ENCODE data around the gene MYCBPAP. TPM values are rescaled to one million over a fixed set of nuclear protein-coding genes. Genes with fewer than 3 reads are reported as not detected.

MYCBPAP gene
- total RNA-seq, 2 donors from 2014 or later, result 1.2 to 1.3 TPM

GRCh38 chr17:50506298-50506697, 1.9 kb upstream of the MYCBPAP start:
- H3K36me3 Mint-ChIP-seq (ENCODE audit: low read depth), result peaks cover 3% of the 10 kb centered on the region
- ATAC-seq, result no peak
- H3K27me3 Mint-ChIP-seq, result no peaks in the 10 kb centered on the region
- no peaks in the 10 kb centered on the region for H3K9me3 ChIP-seq (ENCODE audit: control insufficient read depth, low read length, poor library complexity, severe bottlenecking)
- no peak for DNase-seq
- H3K27ac Mint-ChIP-seq, result no peak overlapping the region
- H3K4me1 Mint-ChIP-seq, result peaks cover 28% of the 10 kb centered on the region
- H3K4me3 Mint-ChIP-seq, result no peak overlapping the region

- Mint-ChIP-seq H3K36me3 (ENCODE audit: low read depth) (peaks cover 2% of the 10 kb centered on the region), H3K4me3 (peak overlapping the region; percentile 90), H3K27ac (peak overlapping the region; percentile 91), H3K4me1 (peaks cover 30% of the 10 kb centered on the region), H3K27me3 (no peaks in the 10 kb centered on the region)
- no peak for DNase-seq
- no peak for ATAC-seq
- no peaks in the 10 kb centered on the region for H3K9me3 ChIP-seq (ENCODE audit: control insufficient read depth, low read length, poor library complexity, severe bottlenecking)
Measured at GRCh38 chr17:50508573-50509460, 578 bp downstream of the MYCBPAP start.

DNA sequence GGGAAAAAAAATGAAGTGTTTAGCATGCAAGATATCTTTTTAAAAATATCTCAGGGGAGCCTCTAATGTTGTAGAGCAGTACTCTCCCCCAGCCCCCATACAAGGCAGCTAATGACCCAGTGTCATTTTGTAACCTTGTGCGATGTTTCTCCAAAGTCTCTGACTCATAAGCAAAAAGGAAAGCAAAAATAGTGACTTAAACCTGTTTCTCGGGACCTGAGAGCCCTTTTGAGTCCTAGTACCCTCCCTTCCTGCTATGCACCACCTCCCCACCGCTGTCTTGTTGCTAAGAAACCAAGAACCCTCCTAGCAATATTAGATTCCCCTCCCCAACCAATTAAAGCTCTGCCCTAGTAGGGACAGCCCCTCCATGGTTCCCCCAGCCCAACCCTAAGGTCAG, 2.8 kb downstream of the MYCBPAP start:
- H3K9me3 ChIP-seq (ENCODE audit: control insufficient read depth, low read length, poor library complexity, severe bottlenecking), result no peaks in the 10 kb centered on the region
- H3K27ac Mint-ChIP-seq, result peak overlapping the region; percentile 89
- H3K4me1 Mint-ChIP-seq, result peaks cover 23% of the 10 kb centered on the region
- DNase-seq, result peak in 2 of 3 donors; percentile 15 to 19
- H3K4me3 Mint-ChIP-seq, result peak overlapping the region; percentile 68
- no peaks in the 10 kb centered on the region for H3K27me3 Mint-ChIP-seq
- peaks cover 2% of the 10 kb centered on the region for H3K36me3 Mint-ChIP-seq (ENCODE audit: low read depth)
- ATAC-seq, result peak; percentile 80

- Mint-ChIP-seq H3K4me3 (no peak overlapping the region), H3K4me1 (peaks cover 33% of the 10 kb centered on the region), H3K36me3 (ENCODE audit: low read depth) (peaks cover 2% of the 10 kb centered on the region), H3K27me3 (no peaks in the 10 kb centered on the region), H3K27ac (no peak overlapping the region)
- no peak for DNase-seq
- H3K9me3 ChIP-seq (ENCODE audit: control insufficient read depth, low read length, poor library complexity, severe bottlenecking), result no peaks in the 10 kb centered on the region
- no peak for ATAC-seq
Measured at GRCh38 chr17:50513495-50513894, 5.3 kb downstream of the MYCBPAP start.

GRCh38 chr17:50514388-50514787, 6.1 kb downstream of the MYCBPAP start:
- no peaks in the 10 kb centered on the region for H3K9me3 ChIP-seq (ENCODE audit: control insufficient read depth, low read length, poor library complexity, severe bottlenecking)
- H3K27me3 Mint-ChIP-seq, result no peaks in the 10 kb centered on the region
- H3K4me3 Mint-ChIP-seq, result no peak overlapping the region
- DNase-seq (no peak), ATAC-seq (no peak)
- H3K27ac Mint-ChIP-seq, result no peak overlapping the region
- peaks cover 2% of the 10 kb centered on the region for H3K36me3 Mint-ChIP-seq (ENCODE audit: low read depth)
- peaks cover 29% of the 10 kb centered on the region for H3K4me1 Mint-ChIP-seq

DNA sequence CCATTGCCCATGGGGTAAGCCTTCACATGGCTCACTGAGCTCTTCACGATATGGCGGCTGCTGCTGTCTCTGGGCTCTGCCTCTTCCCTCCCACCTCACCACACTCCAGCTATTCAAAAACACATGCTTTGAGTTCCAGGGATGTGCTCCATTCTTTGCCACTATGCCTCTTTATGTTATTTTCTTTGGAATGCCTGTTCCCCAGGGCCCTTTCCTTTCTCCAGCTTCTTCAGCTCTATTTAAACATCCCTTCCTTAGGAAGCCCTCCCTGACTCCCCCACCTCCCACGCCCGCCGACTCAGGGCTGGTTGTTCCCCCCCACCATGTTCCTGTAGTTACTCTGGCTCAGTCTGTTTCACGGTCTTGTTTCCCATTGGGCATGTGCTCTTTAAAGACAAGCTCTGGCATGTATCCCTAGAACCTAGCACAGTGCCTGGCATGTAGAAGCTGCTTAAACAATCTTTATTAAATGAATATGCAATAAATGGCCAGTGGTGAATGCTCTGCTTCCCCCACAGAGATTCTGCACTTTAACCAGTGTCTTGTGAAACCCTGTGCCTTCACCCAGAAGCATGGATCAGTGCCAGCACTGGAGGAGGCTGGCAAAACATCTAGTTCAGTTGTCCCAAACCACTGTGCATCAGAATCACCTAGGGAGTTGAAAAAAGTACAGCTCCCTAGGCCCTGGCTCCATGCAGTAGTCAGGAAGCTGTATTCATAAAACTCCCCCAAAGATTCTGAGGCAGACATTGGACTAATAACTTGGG, 6.9 kb downstream of the MYCBPAP start:
- H3K27me3 Mint-ChIP-seq, result no peaks in the 10 kb centered on the region

GRCh38 chr17:50517011-50517410, 8.8 kb downstream of the MYCBPAP start:
- Mint-ChIP-seq H3K4me1 (peaks cover 13% of the 10 kb centered on the region), H3K4me3 (no peak overlapping the region), H3K27ac (peak overlapping the region; percentile 21), H3K36me3 (ENCODE audit: low read depth) (no peaks in the 10 kb centered on the region), H3K27me3 (no peaks in the 10 kb centered on the region)
- no peaks in the 10 kb centered on the region for H3K9me3 ChIP-seq (ENCODE audit: control insufficient read depth, low read length, poor library complexity, severe bottlenecking)
- ATAC-seq (no peak), DNase-seq (no peak)

More for the DNA sequence above, 6.9 kb downstream of the MYCBPAP start:
- Mint-ChIP-seq H3K27ac (no peak overlapping the region), H3K4me1 (peaks cover 25% of the 10 kb centered on the region), H3K4me3 (no peak overlapping the region), H3K36me3 (ENCODE audit: low read depth) (peaks cover 2% of the 10 kb centered on the region)
- H3K9me3 ChIP-seq (ENCODE audit: control insufficient read depth, low read length, poor library complexity, severe bottlenecking), result no peaks in the 10 kb centered on the region
- DNase-seq (no peak), ATAC-seq (no peak)

DNA sequence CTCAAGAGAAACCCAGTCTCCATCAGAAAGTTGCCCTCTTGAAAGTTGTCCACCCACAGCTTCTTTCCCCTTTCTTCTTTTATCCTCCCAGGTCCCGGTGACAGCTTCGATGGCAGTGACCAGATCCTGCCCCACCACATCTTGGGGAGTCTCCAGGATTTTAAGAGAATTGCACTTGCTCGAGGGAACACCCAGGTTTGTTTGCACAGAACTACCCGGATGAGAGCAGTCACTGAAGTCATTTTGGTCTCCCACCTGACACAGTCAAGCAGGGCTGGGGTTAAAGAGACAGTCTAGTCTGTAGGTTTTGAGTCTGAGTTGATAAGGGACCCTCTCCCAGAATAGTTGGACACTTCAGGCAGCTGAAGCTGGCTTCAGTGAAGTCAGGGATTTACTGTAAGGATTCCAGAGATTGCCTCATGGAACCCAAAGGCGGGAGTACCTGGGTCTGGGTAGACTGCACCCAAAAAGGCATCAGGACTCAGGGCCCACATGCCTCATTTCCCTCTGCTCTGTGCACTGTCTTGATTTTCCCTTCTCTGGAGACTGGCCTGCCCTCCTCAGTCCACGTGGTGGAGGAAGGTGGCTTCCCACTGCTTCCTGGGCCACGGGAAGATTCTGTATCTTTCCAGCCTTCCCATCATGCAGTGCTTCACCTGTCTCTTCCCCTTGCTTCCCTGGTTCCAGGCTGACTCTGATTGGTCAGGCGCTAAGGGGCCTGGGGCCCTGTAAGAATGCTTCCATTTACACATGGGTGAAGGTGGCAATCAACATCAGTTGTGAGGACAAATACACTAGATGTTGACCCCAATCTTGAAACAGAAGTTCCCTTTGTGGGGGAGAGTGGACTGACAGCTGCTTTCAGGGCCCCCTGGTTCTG, 9.5 kb downstream of the MYCBPAP start:
- no peak for ATAC-seq
- Mint-ChIP-seq H3K27me3 (no peaks in the 10 kb centered on the region), H3K4me3 (peak overlapping the region; percentile 15), H3K4me1 (peaks cover 13% of the 10 kb centered on the region), H3K36me3 (ENCODE audit: low read depth) (no peaks in the 10 kb centered on the region), H3K27ac (peak overlapping the region; percentile 21)
- no peaks in the 10 kb centered on the region for H3K9me3 ChIP-seq (ENCODE audit: control insufficient read depth, low read length, poor library complexity, severe bottlenecking)
- DNase-seq, result no peak

DNA sequence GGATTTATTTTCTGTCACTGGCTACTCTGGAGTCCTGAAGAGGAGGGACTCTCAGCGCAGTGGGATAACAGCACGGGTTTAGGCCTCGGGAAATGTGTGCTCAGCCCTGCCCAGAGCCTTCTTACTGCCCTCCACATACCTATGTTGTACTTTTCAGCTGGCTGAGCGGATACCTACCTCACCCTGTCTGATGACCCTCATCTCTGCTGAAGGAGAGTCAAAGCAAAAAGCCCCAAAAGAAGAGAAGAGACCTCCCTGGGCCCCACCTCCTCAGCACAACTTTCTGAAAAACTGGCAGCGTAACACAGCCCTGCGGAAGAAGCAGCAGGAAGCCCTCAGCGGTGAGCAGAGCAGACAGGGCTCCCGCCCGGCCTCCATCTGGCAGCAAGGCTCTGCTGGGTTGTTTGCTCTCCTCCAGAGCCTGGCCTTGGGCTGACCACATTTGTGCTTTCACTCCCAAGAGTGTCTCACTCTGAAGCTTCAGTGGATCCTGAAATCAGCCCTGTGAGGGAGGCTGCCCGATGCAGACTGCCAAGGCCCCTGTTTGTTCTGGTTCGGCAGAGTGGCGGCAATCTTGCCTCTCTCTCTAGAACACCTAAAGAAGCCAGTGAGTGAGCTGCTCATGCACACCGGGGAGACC, 10.3 kb downstream of the MYCBPAP start:
- DNase-seq (no peak), ATAC-seq (no peak)
- H3K4me1 Mint-ChIP-seq, result peaks cover 13% of the 10 kb centered on the region
- no peaks in the 10 kb centered on the region for H3K36me3 Mint-ChIP-seq (ENCODE audit: low read depth)
- no peaks in the 10 kb centered on the region for H3K27me3 Mint-ChIP-seq
- H3K9me3 ChIP-seq (ENCODE audit: control insufficient read depth, low read length, poor library complexity, severe bottlenecking), result no peaks in the 10 kb centered on the region
- no peak overlapping the region for H3K4me3 Mint-ChIP-seq
- no peak overlapping the region for H3K27ac Mint-ChIP-seq

GRCh38 chr17:50519141-50519834, 11.0 kb downstream of the MYCBPAP start:
- Mint-ChIP-seq H3K4me1 (peaks cover 13% of the 10 kb centered on the region), H3K27me3 (no peaks in the 10 kb centered on the region), H3K27ac (no peak overlapping the region), H3K4me3 (no peak overlapping the region), H3K36me3 (ENCODE audit: low read depth) (no peaks in the 10 kb centered on the region)
- DNase-seq, result no peak
- no peak for ATAC-seq
- H3K9me3 ChIP-seq (ENCODE audit: control insufficient read depth, low read length, poor library complexity, severe bottlenecking), result no peaks in the 10 kb centered on the region

DNA sequence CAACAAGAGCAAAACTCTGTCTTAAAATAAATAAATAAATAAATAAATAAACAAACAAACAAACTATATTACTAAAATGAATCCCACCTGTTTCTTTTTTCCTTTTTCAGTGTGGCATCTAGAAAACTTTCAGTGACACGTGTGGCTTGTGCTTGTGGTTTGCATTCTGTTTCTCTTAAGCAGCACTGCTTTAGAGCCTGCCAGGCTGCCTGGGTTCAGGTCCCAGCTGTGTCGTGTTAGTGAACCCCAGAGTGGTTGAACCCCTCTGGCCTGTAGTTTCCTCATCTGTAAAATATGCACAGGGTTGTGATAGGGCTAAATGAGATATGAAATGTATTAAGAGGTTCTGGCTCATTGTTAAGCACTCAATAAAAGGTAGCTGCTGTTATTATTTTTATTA, 12.2 kb downstream of the MYCBPAP start:
- Mint-ChIP-seq H3K4me3 (no peak overlapping the region), H3K27ac (no peak overlapping the region), H3K27me3 (no peaks in the 10 kb centered on the region), H3K36me3 (ENCODE audit: low read depth) (no peaks in the 10 kb centered on the region), H3K4me1 (peaks cover 13% of the 10 kb centered on the region)
- DNase-seq (no peak), ATAC-seq (no peak)
- H3K9me3 ChIP-seq (ENCODE audit: control insufficient read depth, low read length, poor library complexity, severe bottlenecking), result no peaks in the 10 kb centered on the region

- ATAC-seq (no peak), DNase-seq (no peak)
- no peaks in the 10 kb centered on the region for H3K9me3 ChIP-seq (ENCODE audit: control insufficient read depth, low read length, poor library complexity, severe bottlenecking)
- Mint-ChIP-seq H3K27me3 (no peaks in the 10 kb centered on the region), H3K4me1 (peaks cover 12% of the 10 kb centered on the region), H3K4me3 (no peak overlapping the region), H3K27ac (no peak overlapping the region), H3K36me3 (ENCODE audit: low read depth) (no peaks in the 10 kb centered on the region)
Measured at GRCh38 chr17:50521514-50521913, 13.3 kb downstream of the MYCBPAP start.

Data from T-helper 17 cell (primary cell).